ENCODE measurements around the gene DBH.

DNA sequence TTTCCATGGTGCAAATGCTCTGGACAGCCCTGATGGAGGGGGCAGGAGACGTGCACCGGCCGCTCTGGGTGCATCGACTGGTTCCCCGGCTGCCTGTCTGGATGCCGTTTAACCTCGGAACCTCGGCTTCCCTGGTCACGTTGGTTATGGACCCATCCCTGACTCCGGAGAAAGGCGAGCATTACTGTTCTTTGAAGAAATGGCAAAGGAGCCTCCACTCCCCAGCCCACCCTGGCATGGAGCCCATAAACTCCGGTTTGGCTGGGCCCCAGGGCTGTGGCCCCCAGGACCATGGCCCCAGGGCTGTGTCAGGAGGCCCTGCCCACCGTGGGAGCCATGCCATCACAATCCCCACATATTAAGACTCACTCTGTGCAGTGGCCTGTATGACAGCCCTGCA lies 28.9 kb downstream of the DBH start:
- no peak for TF ChIP-seq POLR2A (IDR thresholded peaks at IDR 0.05; ENCODE audit: low read depth, low read length)
- no peak for TF ChIP-seq POLR2AphosphoS5 (IDR thresholded peaks at IDR 0.05; ENCODE audit: low read depth, low read length)

All from GM12892 (cell line).